Kidney tubule cell (primary cell): ENCODE results near the gene SLC9A8.

Experiments used
- DNase-seq: peaks from one replicate; pipeline ENCODE4 v3.0.0-alpha.2; 2018; ENCODE audit warnings: low spot score

Gene SLC9A8

GRCh38 chr20:49787371-49788357 lies 25.0 kb upstream of the SLC9A8 start:
- no peak for DNase-seq

DNA sequence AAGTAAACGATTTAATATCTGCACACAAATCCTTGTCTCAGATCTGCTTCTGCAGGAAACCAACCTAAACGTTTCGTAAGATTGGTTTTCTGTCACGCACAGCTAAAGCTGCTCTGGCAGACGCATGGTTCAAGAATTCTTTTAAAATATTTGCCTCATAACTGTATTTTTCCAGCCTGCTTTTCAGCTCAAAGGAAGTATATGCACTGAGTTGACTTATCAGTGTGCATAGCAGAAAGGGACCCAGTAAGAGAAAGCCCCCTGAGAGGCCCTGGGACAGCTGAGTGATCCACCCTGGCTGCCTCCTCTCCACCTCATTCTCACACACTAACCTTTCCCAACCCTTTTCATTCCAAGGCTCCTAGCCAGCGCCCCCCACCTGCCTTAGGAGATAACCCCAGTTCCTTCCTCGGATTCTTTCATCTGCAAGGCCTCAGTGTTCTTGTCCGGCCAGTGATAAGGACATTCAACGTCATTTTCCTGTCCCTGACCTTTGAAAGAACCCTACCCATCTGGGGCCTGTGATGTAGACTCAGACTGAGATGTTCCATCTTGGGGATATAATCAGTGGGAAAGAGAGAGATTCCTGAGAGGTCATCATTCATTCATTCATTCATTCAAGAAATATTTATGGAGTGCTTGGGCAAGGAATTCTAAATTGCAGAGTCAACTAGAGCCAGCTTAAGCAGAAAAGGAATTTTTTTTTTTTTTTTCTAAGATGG lies 22.4 kb upstream of the SLC9A8 start:
- DNase-seq = no peak

DNA sequence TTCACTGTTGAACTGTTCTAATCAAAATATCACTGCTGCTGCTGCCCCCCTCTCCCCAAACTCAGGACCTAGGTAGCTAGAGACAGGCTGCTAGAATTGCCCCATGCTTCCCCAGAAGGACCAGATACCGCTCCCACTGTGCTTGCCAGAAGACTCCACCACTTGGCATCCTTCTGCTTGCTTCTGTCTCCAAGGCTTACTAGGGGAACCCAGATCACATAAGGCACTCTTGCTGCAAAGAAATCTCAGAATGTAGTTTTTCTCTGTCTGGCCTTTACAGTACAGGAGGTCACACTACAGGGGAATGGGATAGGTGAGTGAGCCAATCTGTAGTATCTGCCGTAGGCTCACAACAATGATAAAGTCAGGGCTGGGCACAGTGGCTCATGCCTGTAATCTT lies 21.5 kb upstream of the SLC9A8 start:
- DNase-seq = no peak

- peak; percentile 46 for DNase-seq
Measured at GRCh38 chr20:49792006-49792405, 20.6 kb upstream of the SLC9A8 start.

DNA sequence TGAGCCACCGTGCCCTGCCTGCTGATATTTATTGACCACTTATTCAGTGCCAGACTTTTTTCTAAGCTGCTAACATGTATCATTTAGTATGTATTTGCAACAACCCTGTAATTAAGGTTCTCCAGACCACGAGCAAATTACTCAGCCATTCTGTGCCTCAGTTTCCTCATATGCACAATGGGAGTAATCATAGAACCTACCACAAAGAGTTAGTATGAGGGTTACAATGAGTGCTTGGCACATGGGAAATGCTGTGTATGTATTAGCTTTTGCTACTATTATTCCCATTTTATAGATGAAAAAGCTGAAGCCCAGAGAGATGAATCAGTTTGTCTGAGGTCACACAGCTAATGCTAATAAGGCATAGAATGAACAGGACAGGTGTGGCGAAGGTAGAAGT lies 20.0 kb upstream of the SLC9A8 start:
- DNase-seq = no peak

- DNase-seq = peak; percentile 30
Measured at GRCh38 chr20:49794336-49795134, 18.1 kb upstream of the SLC9A8 start.

DNA sequence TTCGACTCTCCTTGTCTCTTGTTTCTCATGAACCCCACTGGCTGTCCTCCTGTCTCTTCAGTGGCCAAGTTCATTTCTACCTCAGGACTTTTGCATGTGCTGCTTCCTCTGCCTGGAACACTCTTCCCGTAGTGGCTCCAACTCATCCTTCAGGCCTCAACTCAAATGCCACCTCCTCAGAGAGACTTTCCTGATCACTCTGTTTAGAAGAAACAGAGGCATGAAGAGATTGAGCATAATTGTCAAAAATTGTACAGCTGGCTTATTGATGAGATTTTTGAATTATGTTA lies 17.5 kb upstream of the SLC9A8 start:
- DNase-seq = no peak

- no peak for DNase-seq
Measured at GRCh38 chr20:49796600-49797343, 15.9 kb upstream of the SLC9A8 start.

DNA sequence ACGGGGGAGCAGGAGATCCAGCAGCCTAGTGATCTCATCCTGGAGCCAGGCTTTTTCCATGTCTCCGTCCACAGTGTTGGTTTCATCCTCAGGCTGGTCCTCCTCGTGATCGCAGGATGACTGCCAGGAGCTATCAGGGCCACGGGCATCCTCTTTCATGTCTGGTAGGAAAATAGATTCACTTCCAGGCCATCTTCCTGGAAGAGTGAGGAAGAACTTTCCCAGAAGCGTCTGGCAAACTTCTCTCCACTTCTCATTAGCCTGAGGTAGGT lies 15.3 kb upstream of the SLC9A8 start:
- DNase-seq = no peak

DNA sequence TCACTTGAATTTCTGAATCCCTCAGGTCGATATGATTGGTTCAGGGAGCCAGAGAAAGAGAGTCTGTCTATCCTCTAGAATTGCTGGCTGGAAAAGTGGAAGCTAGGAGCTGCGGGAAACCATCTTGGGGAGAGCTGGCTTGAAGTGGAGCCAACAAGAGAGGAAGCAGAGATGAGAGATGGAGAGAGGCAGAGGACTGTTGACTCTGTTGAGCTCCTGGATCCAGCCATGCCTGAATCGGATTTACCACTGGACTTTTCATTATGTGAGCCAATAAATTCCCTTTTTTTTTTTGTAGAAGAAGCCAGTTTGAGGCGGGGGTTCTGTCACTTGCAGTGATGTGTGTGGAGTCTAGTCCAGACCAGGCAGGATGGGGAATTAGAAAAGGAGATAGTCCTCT lies 13.9 kb upstream of the SLC9A8 start:
- DNase-seq = no peak

- DNase-seq = no peak
Measured at GRCh38 chr20:49799698-49800097, 12.9 kb upstream of the SLC9A8 start.

DNA sequence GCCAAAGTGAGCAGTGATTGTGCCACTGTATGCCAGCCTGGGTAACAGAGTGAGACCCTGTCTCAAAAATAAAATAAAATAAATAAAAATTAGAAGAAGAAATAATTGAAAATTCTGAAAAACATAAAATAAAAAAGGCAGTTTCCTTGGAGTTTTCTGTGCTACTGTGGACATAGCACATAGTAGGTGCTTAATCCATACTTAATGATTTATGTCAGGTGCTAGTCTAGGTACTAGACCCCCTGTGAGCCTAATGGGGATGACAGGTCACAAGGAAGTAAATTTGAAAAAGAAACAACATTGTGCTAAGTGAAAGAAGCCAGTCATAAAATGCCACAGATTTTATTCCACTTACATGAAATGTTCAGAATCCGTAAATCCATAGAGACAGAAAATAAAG lies 9.2 kb upstream of the SLC9A8 start:
- DNase-seq = no peak

- no peak for DNase-seq
Measured at GRCh38 chr20:49804364-49804763, 8.3 kb upstream of the SLC9A8 start.

DNA sequence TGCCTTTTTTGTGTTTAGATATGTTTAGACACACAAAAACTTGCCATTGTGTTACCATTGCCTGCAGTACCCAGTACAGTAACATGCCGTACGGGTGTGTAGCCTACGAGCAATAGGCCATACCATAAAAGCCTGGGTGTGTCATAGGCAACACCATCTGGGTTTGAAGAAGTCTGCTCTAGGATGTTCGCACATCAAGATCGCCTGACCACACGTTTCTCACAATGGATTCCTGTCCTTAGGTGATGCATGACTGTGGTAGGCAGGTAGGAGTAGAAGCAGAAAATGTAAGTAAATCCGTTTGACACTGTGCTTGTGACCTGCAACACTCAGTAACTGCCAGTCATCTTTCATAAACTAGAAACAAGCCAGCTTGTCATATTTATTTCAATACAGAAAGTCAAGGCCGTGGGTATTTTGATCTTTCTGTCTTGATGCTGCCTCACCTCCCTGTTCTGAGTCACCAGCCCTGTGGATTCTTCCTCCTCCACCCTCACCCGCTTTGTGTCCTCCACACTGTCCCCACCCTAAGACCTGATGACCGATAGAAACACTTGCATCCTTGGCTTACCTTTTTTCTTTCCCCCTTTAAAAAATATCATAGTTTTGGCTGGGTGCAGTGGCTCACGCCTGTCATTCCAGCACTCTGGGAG lies 7.3 kb upstream of the SLC9A8 start:
- peak; percentile 73 for DNase-seq

DNA sequence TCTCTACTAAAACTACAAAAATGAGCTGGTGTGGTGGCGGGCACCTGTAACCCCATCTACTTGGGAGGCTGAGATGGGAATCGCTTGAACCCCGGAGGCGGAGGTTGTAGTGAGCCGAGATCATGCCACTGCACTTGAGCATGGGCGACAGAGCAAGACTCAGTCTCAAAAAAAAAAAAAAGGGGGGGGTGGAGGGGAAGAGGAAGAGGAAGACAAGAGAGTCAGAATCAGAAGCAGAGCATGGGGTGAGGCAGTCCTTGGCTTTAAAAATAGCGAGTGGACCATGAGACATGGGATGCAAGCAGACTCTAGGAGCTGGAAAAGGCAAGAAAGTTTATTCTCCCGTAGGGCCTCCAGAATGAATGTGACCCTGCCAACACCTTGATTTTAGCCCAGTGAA lies 3.9 kb upstream of the SLC9A8 start:
- no peak for DNase-seq

DNA sequence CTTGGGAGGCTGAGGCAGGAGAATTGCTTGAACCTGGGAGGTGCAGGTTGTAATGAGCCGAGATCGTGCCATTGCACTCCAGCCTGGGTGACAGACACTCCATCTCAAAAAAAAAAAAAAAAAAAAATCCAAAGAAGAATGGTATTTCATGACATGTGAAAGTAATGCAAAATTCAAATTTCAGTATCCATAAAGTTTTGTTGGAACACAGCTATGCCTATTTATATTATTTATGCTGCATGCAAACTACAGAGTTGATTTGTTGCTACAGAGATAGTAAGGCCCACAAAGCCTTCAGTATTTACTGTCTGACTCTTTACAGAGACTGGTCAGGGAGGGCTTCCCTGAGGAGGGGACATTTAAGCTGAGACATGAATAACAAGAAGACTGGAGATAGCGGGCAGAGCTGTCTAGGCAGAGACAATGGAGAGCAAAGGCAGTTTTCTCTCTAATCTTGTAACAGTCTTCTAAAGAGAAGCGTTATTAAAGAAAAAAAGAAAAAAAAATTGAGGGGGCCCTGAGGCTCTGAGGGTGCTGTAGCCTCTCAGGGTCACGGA lies 2.7 kb upstream of the SLC9A8 start:
- no peak for DNase-seq

GRCh38 chr20:49810491-49811190 lies 2.0 kb upstream of the SLC9A8 start:
- DNase-seq = peak; percentile 52

DNA sequence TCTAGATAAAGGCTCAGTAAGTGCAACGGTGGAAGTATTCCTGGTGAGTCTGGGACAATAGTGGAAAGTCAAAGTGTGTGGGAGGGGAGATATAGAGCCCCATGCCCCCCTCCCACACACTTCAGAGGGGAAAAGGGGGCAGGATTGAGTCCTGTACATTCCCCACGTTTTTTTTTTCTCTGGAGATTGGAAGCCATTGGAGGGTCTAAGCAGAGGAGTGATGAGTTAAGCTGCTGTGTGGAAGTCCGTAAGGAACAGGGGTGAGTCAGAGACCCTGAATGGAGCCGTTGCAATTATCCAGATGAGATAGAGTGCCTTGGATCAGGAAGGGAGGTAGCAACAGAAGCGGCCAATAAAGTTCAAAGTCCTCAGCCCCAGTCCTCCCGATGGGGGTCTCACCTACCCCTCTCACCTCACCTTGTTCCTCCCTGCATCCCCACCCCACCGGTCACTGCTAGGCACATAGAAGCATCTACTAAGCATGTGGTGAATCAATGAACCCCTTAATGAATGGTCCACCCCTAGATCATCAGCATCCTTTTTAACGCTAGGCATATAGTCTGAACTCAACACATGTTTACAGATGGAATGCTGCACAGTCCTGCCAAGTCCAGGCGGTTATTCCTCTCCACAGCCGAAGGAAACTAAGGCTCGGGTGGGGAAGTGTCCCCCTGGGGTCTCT lies 662 bp upstream of the SLC9A8 start:
- DNase-seq = peak; percentile 64

GRCh38 chr20:49813305-49813974 lies 812 bp downstream of the SLC9A8 start:
- no peak for DNase-seq
